Body of pancreas (tissue), 4 donors: ENCODE results near the gene KCTD20.

Source experiments
- POLR2A ChIP-seq, 3 donors: fragments of 450-650 bp; IDR thresholded peaks; one replicate each; pipeline ENCODE4 v1.6.1; 2016; ENCODE audit warnings: antibody characterized with exemption in 3 of 3, mild to moderate bottlenecking in 2 of 3
- TF ChIP-seq, protein P1 (sequence below), 7 experiments: fragments of 450-650 bp in 4 of 7; fragments of 200-600 bp in 3 of 7; sonication (generic) in 3 of 7; IDR thresholded peaks; one replicate each; pipeline ENCODE4 v1.5.1; 2016 to 2019; ENCODE audit warnings: antibody characterized with exemption in 7 of 7

DNA sequence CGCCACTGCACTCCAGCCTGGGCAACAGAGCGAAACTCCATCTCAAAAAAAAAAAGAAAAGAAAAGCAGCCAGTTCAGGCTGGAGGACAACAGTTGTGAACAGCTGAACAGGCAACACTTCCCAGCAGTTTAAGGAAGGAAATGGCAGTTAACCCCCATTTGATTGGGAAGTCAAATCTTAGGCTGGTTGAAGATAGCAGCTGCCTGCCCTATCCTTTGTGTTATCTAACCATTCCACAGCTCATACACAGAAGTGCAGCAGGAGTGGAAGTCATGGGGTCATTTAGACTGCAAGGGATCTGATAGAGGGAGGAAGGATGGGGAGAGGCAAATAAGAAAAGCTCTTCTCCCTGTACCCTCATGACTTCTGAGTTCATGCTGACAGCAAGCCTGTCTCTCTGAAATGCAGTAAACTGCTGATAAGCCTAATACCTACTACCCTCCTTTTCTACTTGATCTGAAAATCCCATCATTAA, 35.3 kb downstream of the KCTD20 start:
- TF ChIP-seq, protein P1, sequence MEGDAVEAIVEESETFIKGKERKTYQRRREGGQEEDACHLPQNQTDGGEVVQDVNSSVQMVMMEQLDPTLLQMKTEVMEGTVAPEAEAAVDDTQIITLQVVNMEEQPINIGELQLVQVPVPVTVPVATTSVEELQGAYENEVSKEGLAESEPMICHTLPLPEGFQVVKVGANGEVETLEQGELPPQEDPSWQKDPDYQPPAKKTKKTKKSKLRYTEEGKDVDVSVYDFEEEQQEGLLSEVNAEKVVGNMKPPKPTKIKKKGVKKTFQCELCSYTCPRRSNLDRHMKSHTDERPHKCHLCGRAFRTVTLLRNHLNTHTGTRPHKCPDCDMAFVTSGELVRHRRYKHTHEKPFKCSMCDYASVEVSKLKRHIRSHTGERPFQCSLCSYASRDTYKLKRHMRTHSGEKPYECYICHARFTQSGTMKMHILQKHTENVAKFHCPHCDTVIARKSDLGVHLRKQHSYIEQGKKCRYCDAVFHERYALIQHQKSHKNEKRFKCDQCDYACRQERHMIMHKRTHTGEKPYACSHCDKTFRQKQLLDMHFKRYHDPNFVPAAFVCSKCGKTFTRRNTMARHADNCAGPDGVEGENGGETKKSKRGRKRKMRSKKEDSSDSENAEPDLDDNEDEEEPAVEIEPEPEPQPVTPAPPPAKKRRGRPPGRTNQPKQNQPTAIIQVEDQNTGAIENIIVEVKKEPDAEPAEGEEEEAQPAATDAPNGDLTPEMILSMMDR (IDR thresholded peaks at IDR 0.05), result no peak
- no peak for TF ChIP-seq POLR2A (IDR thresholded peaks at IDR 0.05)
